HCT116 (cell line): ENCODE results near the gene ENTPD8. TPM values are rescaled to one million over a fixed set of nuclear protein-coding genes. Genes with fewer than 3 reads are reported as not detected.

ENCODE experiments used
- ATAC-seq: fragments of 200-7000 bp; cut with Tn5 transposase; 2 replicates; pipeline ENCODE4 v1.9.1; 2020; ENCODE audit warnings: mild to moderate bottlenecking, moderate library complexity
- BruUV-seq: library from RNA; stranded (reverse); fragments of 400-500 nt; replicated peaks from 2 replicates; lab custom pipeline; 2021; lab: Mats Ljungman, UMichigan
- CTCF ChIA-PET: fragments of 300-600 bp; sonication (Branson Sonifier 250); formaldehyde crosslinking; loops from one replicate; lab custom pipeline; 2021; ENCODE audit warnings: antibody characterized with exemption; lab: Charles Lee
- POLR2A ChIA-PET: fragments of 300-600, 350-600 bp; sonication (Branson Sonifier 250); formaldehyde crosslinking; loops from one replicate; lab custom pipeline; 2021; ENCODE audit warnings: antibody characterized with exemption; lab: Charles Lee
- RAD21 ChIA-PET, 2 experiments: fragments of 300-600 bp; sonication (Branson Sonifier 250); formaldehyde crosslinking; loops; one replicate each; lab custom pipeline; 2023; ENCODE audit warnings: low total read pairs in 2 of 2; ENCODE audit not compliant: uncharacterized antibody in 2 of 2, unreplicated experiment in 2 of 2, low non-redundant PET in 1 of 2; lab: Charles Lee
- DNase-seq: peaks from one replicate; pipeline ENCODE4 v3.0.0-alpha.2; 2010; ENCODE audit warnings: low read depth, low spot score
- H2AFZ ChIP-seq: fragments of 200-600 bp; shearing (Covaris generic), sonication (generic); 2 replicates; pipeline ENCODE4 v1.6.1; 2017; ENCODE audit warnings: low read depth, mixed run types, mixed read lengths, antibody characterized with exemption, low read length; ENCODE audit not compliant: poor library complexity, severe bottlenecking
- H3K27ac ChIP-seq: 2 replicates; pipeline ENCODE4 v1.5.1; 2012; ENCODE audit warnings: low read depth, low read length
- H3K27me3 ChIP-seq: fragments of 200-600 bp; sonication (generic); 2 replicates; pipeline ENCODE4 v1.6.1; 2016; ENCODE audit warnings: mixed run types, low read length, mixed read lengths; ENCODE audit not compliant: insufficient read depth
- H3K36me3 ChIP-seq, 2 experiments: fragments of 200-500 bp in 1 of 2; fragments of 200-600 bp in 1 of 2; sonication (Bioruptor generic) in 1 of 2; sonication (generic) in 1 of 2; 2 replicates each; pipeline versions ENCODE4 v1.5.1 to v1.6.1; 2014 to 2016; ENCODE audit warnings: low read length in 2 of 2, inconsistent platforms in 1 of 2, mixed read lengths in 1 of 2, mixed run types in 1 of 2; ENCODE audit not compliant: insufficient read depth in 2 of 2, control insufficient read depth in 1 of 2
- H3K4me1 ChIP-seq, 2 experiments: fragments of 200-600 bp in 1 of 2; sonication (generic) in 1 of 2; 2 replicates each; pipeline versions ENCODE4 v1.5.1 to v1.6.1; 2012 to 2017; ENCODE audit warnings: low read length in 2 of 2, inconsistent platforms in 1 of 2, mild to moderate bottlenecking in 1 of 2, mixed read lengths in 1 of 2, mixed run types in 1 of 2, moderate library complexity in 1 of 2; ENCODE audit not compliant: insufficient read depth in 2 of 2, control insufficient read depth in 1 of 2
- H3K4me2 ChIP-seq: fragments of 200-600 bp; sonication (generic); 2 replicates; pipeline ENCODE4 v1.6.1; 2017; ENCODE audit warnings: mixed run types, low read length, mixed read lengths
- H3K4me3 ChIP-seq, 2 experiments: fragments of 200-600 bp in 1 of 2; sonication (generic) in 1 of 2; replicated peaks in 1 of 2; 2 replicates each; pipeline ENCODE4 v1.5.1; 2011 to 2016; ENCODE audit warnings: low read length in 2 of 2, control low read depth in 1 of 2, low read depth in 1 of 2, mild to moderate bottlenecking in 1 of 2, mixed read lengths in 1 of 2, mixed run types in 1 of 2
- H3K79me2 ChIP-seq: fragments of 200-600 bp; sonication (generic); 2 replicates; pipeline ENCODE4 v1.6.1; 2017; ENCODE audit warnings: mild to moderate bottlenecking, mixed run types, low read length, moderate library complexity, mixed read lengths; ENCODE audit not compliant: insufficient read depth
- H3K9ac ChIP-seq: fragments of 200-600 bp; sonication (generic); 2 replicates; pipeline ENCODE4 v1.6.1; 2016; ENCODE audit warnings: low read length, mixed read lengths
- H3K9me2 ChIP-seq: fragments of 200-600 bp; sonication (generic), shearing (Covaris generic); 2 replicates; pipeline ENCODE4 v1.6.1; 2017; ENCODE audit warnings: mixed run types, mild to moderate bottlenecking, moderate library complexity; ENCODE audit not compliant: insufficient read depth
- H3K9me3 ChIP-seq, 2 experiments: fragments of 200-500 bp in 1 of 2; fragments of 200-600 bp in 1 of 2; sonication (Bioruptor generic) in 1 of 2; sonication (generic) in 1 of 2; 2 replicates each; pipeline ENCODE4 v1.6.1; 2014 to 2017; ENCODE audit warnings: low read length in 2 of 2, mixed read lengths in 2 of 2, inconsistent platforms in 1 of 2, low read depth in 1 of 2, mild to moderate bottlenecking in 1 of 2, mixed run types in 1 of 2, moderate library complexity in 1 of 2; ENCODE audit not compliant: control insufficient read depth in 1 of 2, insufficient read depth in 1 of 2
- H4K20me1 ChIP-seq: fragments of 200-600 bp; sonication (generic), shearing (Covaris generic); 2 replicates; pipeline ENCODE4 v1.6.1; 2017; ENCODE audit warnings: mixed run types, mild to moderate bottlenecking, moderate library complexity; ENCODE audit not compliant: insufficient read depth
- CBX3 ChIP-seq: IDR thresholded peaks from 2 replicates; pipeline ENCODE4 v1.6.1; 2012; ENCODE audit warnings: low read depth
- CEBPB ChIP-seq: IDR thresholded peaks from 2 replicates; pipeline ENCODE4 v1.6.1; 2012; ENCODE audit warnings: low read depth
- EZH2 ChIP-seq: fragments of 200-600 bp; sonication (generic); IDR thresholded peaks from 2 replicates; pipeline ENCODE4 v1.6.1; 2017; ENCODE audit warnings: antibody characterized with exemption, mixed run types
- JUND ChIP-seq: IDR thresholded peaks from 2 replicates; pipeline ENCODE4 v1.6.1; 2012
- POLR2AphosphoS5 ChIP-seq: IDR thresholded peaks from 2 replicates; pipeline ENCODE4 v1.6.1; 2011; ENCODE audit warnings: mild to moderate bottlenecking, low read depth, low read length, moderate library complexity
- RAD21 ChIP-seq: IDR thresholded peaks from 2 replicates; pipeline ENCODE4 v1.6.1; 2012; ENCODE audit warnings: low read depth, mild to moderate bottlenecking
- SIN3A ChIP-seq: IDR thresholded peaks from 2 replicates; pipeline ENCODE4 v1.6.1; 2012; ENCODE audit warnings: low read depth
- SP1 ChIP-seq: IDR thresholded peaks from 2 replicates; pipeline ENCODE4 v1.6.1; 2012; ENCODE audit warnings: low read depth
- TCF7L2 ChIP-seq: IDR thresholded peaks from 2 replicates; pipeline ENCODE4 v1.7.0; 2011; ENCODE audit warnings: borderline replicate concordance, inconsistent platforms; ENCODE audit not compliant: insufficient read depth, insufficient read length; ENCODE audit errors: extremely low read depth
- YY1 ChIP-seq: IDR thresholded peaks from 2 replicates; pipeline ENCODE4 v1.6.1; 2011; ENCODE audit warnings: low read length, low read depth, moderate library complexity, mild to moderate bottlenecking; ENCODE audit not compliant: insufficient replicate concordance; ENCODE audit errors: extremely low read depth
- ZFX ChIP-seq: fragments of 450-650 bp; IDR thresholded peaks from 2 replicates; pipeline ENCODE4 v1.6.1; 2017
- intact Hi-C: fragments of 100-400 bp; cut with micrococcal nuclease; formaldehyde crosslinking; loops from 2 replicates; pipeline ENCODE4 v1.10.0; 2022
- total RNA-seq: library from RNA; stranded (reverse); gene quantifications from one replicate; pipeline ENCODE4 v1.2.1, GENCODE V29; 2021; ENCODE audit not compliant: unreplicated experiment
- TF ChIP-seq, protein P1 (sequence below): IDR thresholded peaks from 2 replicates; pipeline ENCODE4 v1.6.1; 2012
- TF ChIP-seq, protein P2 (sequence below): IDR thresholded peaks from 2 replicates; pipeline ENCODE4 v1.6.1; 2012
- TF ChIP-seq, protein P3 (sequence below), 3 experiments: fragments of 200-600 bp in 1 of 3; sonication (generic) in 1 of 3; IDR thresholded peaks in 2 of 3; conservative IDR thresholded peaks in 1 of 3; 2 replicates each; pipeline ENCODE4 v1.5.1; 2012 to 2017; ENCODE audit warnings: low read depth in 2 of 3, low read length in 2 of 3, antibody characterized with exemption in 1 of 3, borderline replicate concordance in 1 of 3, control low read depth in 1 of 3, mild to moderate bottlenecking in 1 of 3, mixed read lengths in 1 of 3, mixed run types in 1 of 3, moderate library complexity in 1 of 3; ENCODE audit not compliant: insufficient read depth in 1 of 3
- TF ChIP-seq, protein P4 (sequence below): IDR thresholded peaks from 2 replicates; pipeline ENCODE4 v1.6.1; 2011; ENCODE audit warnings: mild to moderate bottlenecking, low read length, moderate library complexity; ENCODE audit not compliant: insufficient replicate concordance; ENCODE audit errors: extremely low read depth

ENTPD8 gene
- total RNA-seq, 1 experiment from 2014 or later, result 1.7 TPM

DNA sequence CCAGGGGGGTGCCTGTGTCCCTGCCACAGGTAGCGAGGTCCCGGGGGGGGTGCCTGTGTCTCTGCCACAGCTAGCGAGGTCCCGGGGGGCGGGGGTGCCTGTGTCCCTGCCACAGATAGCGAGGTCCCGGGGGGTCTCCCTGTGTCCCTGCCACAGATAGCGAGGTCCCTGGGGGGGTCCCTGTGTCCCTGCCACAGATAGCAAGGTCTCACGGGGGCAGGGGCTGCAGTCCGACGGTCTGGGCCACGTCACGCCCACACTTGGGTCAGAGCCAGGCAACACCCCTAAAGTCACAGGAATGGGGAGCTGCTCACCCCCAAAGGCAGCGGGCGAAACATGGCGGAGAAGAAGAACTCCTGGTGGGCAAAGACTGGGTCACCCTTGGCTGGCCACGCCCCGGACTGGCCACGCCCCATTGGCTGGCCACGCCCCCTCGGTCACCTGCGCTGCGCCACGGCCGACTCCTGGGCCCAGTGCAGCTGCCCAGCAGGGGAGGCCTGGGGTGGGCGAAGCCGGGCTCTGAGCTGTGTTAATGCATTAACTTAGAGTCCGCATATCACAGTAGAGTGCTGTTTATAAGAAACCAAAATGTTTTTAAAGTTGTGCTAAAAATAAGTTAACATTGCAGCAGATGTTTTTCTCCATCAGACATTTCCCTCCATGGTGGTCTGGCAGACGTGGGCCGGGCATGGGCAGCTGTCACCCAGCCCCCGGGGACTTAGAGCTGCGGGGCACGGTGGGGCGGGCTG lies 11.0 kb downstream of the ENTPD8 start:
- Histone ChIP-seq H3K4me1 (peaks cover 21 to 31% of the 10 kb centered on the region in 2 experiments), H3K9ac (peak overlapping the region; percentile 39; the same call in 1 of the 2 replicates), H3K4me2 (peak overlapping the region; percentile 76), H3K27me3 (no peaks in the 10 kb centered on the region), H2AFZ (no peak overlapping the region), H3K36me3 (no peaks in the 10 kb centered on the region), H4K20me1 (no peaks in the 10 kb centered on the region), H3K9me3 (no peaks in the 10 kb centered on the region), H3K79me2 (no peaks in the 10 kb centered on the region), H3K4me3 (peak overlapping the region; percentile 24 to 45), H3K9me2 (no peaks in the 10 kb centered on the region), H3K27ac (peak overlapping the region; percentile 55; the same call in 1 of the 2 replicates)
- no peak for DNase-seq
- ChIA-PET RAD21 (interaction anchor here in 1 of 2 experiments (0.6 kb wide), 1 partner anchor 279 kb away, joined by 7 read pairs; no protein-coding TSS in a partner anchor), POLR2A (interaction anchor here (1.2 kb wide), 1 partner anchor 11 kb away, joined by 3 read pairs; the partner anchor contains the start of gene ENTPD8), CTCF (no interaction called here)
- ATAC-seq, result peak; percentile 85
- TF ChIP-seq TCF7L2 (no peak), POLR2AphosphoS5 (peak; percentile 43)
- intact Hi-C loops, result no loop called here
- no TSS peak for BruUV-seq

DNA sequence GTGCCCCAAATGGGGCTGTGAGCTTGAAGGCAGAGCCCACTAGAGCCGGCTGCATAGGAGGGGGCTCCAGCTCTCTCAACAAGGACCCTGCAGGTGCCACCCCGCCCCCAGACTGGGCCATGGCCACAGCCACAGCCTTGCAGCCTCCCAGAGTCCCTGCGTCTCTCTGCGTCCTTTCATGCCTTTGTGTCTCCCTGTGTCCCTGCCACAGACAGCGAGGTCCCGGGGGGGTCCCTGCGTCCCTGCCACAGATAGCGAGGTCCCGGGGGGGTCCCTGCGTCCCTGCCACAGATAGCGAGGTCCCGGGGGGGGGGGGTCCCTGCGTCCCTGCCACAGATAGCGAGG lies 11.6 kb downstream of the ENTPD8 start:
- no peak overlapping the region for H2AFZ ChIP-seq
- H3K27ac ChIP-seq, result peak overlapping the region; percentile 55; the same call in 1 of the 2 replicates
- no peaks in the 10 kb centered on the region for H3K79me2 ChIP-seq
- H3K36me3 ChIP-seq, result no peaks in the 10 kb centered on the region
- RAD21 ChIA-PET, result no interaction called here
- POLR2A ChIA-PET, result interaction anchor here (1.2 kb wide), 1 partner anchor 12 kb away, joined by 3 read pairs; the partner anchor contains the start of gene ENTPD8
- ATAC-seq, result no peak
- DNase-seq, result no peak
- no peaks in the 10 kb centered on the region for H3K9me3 ChIP-seq
- no peak overlapping the region for H3K4me3 ChIP-seq
- CTCF ChIA-PET, result no interaction called here
- H4K20me1 ChIP-seq, result no peaks in the 10 kb centered on the region
- BruUV-seq, result no TSS peak
- intact Hi-C loops, result no loop called here
- no peaks in the 10 kb centered on the region for H3K9me2 ChIP-seq
- peaks cover 27 to 37% of the 10 kb centered on the region in 2 experiments for H3K4me1 ChIP-seq
- H3K9ac ChIP-seq, result no peak overlapping the region
- no peaks in the 10 kb centered on the region for H3K27me3 ChIP-seq
- peak overlapping the region; percentile 76 for H3K4me2 ChIP-seq
- TF ChIP-seq RAD21, result no peak
- no peak for TF ChIP-seq SIN3A
- TF ChIP-seq TCF7L2, result no peak
- TF ChIP-seq ZFX, result no peak
- no peak for TF ChIP-seq JUND
- TF ChIP-seq SP1, result no peak
- no peak for TF ChIP-seq YY1
- TF ChIP-seq, protein P1, sequence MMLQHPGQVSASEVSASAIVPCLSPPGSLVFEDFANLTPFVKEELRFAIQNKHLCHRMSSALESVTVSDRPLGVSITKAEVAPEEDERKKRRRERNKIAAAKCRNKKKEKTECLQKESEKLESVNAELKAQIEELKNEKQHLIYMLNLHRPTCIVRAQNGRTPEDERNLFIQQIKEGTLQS, result no peak
- TF ChIP-seq CEBPB, result no peak
- TF ChIP-seq EZH2, result no peak
- TF ChIP-seq, protein P2, sequence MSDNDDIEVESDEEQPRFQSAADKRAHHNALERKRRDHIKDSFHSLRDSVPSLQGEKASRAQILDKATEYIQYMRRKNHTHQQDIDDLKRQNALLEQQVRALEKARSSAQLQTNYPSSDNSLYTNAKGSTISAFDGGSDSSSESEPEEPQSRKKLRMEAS, result no peak
- no peak for TF ChIP-seq CBX3
- TF ChIP-seq, protein P3, sequence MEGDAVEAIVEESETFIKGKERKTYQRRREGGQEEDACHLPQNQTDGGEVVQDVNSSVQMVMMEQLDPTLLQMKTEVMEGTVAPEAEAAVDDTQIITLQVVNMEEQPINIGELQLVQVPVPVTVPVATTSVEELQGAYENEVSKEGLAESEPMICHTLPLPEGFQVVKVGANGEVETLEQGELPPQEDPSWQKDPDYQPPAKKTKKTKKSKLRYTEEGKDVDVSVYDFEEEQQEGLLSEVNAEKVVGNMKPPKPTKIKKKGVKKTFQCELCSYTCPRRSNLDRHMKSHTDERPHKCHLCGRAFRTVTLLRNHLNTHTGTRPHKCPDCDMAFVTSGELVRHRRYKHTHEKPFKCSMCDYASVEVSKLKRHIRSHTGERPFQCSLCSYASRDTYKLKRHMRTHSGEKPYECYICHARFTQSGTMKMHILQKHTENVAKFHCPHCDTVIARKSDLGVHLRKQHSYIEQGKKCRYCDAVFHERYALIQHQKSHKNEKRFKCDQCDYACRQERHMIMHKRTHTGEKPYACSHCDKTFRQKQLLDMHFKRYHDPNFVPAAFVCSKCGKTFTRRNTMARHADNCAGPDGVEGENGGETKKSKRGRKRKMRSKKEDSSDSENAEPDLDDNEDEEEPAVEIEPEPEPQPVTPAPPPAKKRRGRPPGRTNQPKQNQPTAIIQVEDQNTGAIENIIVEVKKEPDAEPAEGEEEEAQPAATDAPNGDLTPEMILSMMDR (IDR thresholded peaks at IDR 0.05 in 2 of 3, conservative IDR thresholded peaks at IDR 0.05 in 1 of 3; ENCODE audit: borderline replicate concordance in 1 of 3, insufficient read depth in 1 of 3, low read depth in 2 of 3, low read length in 2 of 3), result no peak
- TF ChIP-seq, protein P4, sequence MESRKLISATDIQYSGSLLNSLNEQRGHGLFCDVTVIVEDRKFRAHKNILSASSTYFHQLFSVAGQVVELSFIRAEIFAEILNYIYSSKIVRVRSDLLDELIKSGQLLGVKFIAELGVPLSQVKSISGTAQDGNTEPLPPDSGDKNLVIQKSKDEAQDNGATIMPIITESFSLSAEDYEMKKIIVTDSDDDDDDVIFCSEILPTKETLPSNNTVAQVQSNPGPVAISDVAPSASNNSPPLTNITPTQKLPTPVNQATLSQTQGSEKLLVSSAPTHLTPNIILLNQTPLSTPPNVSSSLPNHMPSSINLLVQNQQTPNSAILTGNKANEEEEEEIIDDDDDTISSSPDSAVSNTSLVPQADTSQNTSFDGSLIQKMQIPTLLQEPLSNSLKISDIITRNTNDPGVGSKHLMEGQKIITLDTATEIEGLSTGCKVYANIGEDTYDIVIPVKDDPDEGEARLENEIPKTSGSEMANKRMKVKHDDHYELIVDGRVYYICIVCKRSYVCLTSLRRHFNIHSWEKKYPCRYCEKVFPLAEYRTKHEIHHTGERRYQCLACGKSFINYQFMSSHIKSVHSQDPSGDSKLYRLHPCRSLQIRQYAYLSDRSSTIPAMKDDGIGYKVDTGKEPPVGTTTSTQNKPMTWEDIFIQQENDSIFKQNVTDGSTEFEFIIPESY, result no peak
